Activated naive CD8-positive, alpha-beta T cell treated with anti-CD3 and anti-CD28 coated beads, Interleukin-2, amount 50 U/mL, for 24 hours (primary cell): Measurements from ENCODE around the gene ZNF780A.
"Not testable (repeated sequence)": the region's sequence is repeated elsewhere in the genome, so short reads cannot be mapped to it uniquely, and the experiment has no call there.

Source experiments
- ATAC-seq: fragments of 150-1000 bp; cut with Tn5 transposase; one replicate; pipeline ENCODE4 v1.10.0; 2021
- DNase-seq: peaks from one replicate; pipeline ENCODE4 v3.0.0; 2021
- H3K27ac Mint-ChIP-seq: one replicate; pipeline ENCODE4 v1.8.0; 2021; ENCODE audit warnings: mild to moderate bottlenecking, mixed read lengths
- H3K27me3 Mint-ChIP-seq: one replicate; pipeline ENCODE4 v1.8.0; 2021; ENCODE audit warnings: mixed read lengths
- H3K36me3 Mint-ChIP-seq: one replicate; pipeline ENCODE4 v1.8.0; 2021; ENCODE audit warnings: low read depth, mixed read lengths
- H3K4me1 Mint-ChIP-seq: one replicate; pipeline ENCODE4 v1.8.0; 2021; ENCODE audit warnings: mixed read lengths
- H3K4me3 Mint-ChIP-seq: one replicate; pipeline ENCODE4 v1.8.0; 2021; ENCODE audit warnings: mild to moderate bottlenecking, moderate library complexity, mixed read lengths
- H3K9me3 Mint-ChIP-seq: one replicate; pipeline ENCODE4 v1.8.0; 2021; ENCODE audit warnings: mixed read lengths

Gene ZNF780A

GRCh38 chr19:40055832-40056504 lies 34.8 kb downstream of the ZNF780A start, which contains the start of gene ZNF780B:
Gene ZNF780B (minus strand): TSS chr19:40056231. CDS start chr19:40050332, 5,899 bp downstream.
- ATAC-seq (peak; percentile 97), DNase-seq (peak; percentile 71)
- Mint-ChIP-seq H3K4me3 (peak within 1 kb of the TSS; percentile 99), H3K9me3 (peaks cover 35% of the 10 kb centered on the region), H3K36me3 (peaks cover 27% of the 10 kb centered on the region), H3K27ac (peak within 1 kb of the TSS; percentile 95), H3K4me1 (peaks cover 37% of the 10 kb centered on the region), H3K27me3 (peaks cover 10% of the 10 kb centered on the region)

- ATAC-seq, result no peak
- H3K9me3 Mint-ChIP-seq, result peaks cover 30% of the 10 kb centered on the region
- no peak for DNase-seq
- H3K27me3 Mint-ChIP-seq, result peaks cover 8% of the 10 kb centered on the region
- H3K27ac Mint-ChIP-seq, result peak overlapping the region; percentile 95
- H3K4me3 Mint-ChIP-seq, result peak overlapping the region; percentile 99
- H3K4me1 Mint-ChIP-seq, result peaks cover 37% of the 10 kb centered on the region
- H3K36me3 Mint-ChIP-seq, result peaks cover 34% of the 10 kb centered on the region
Measured at GRCh38 chr19:40055049-40055448, 35.7 kb downstream of the ZNF780A start.

GRCh38 chr19:40054632-40055031 lies 36.1 kb downstream of the ZNF780A start:
- Mint-ChIP-seq H3K27me3 (peaks cover 5% of the 10 kb centered on the region), H3K4me1 (peaks cover 37% of the 10 kb centered on the region), H3K36me3 (peaks cover 34% of the 10 kb centered on the region), H3K9me3 (peaks cover 26% of the 10 kb centered on the region), H3K4me3 (peak overlapping the region; percentile 99), H3K27ac (no peak overlapping the region)
- no peak for ATAC-seq
- DNase-seq, result no peak

GRCh38 chr19:40053491-40053890 lies 37.3 kb downstream of the ZNF780A start:
- ATAC-seq, result no peak
- Mint-ChIP-seq H3K36me3 (peaks cover 44% of the 10 kb centered on the region), H3K4me1 (peaks cover 37% of the 10 kb centered on the region), H3K4me3 (no peak overlapping the region), H3K27me3 (no peaks in the 10 kb centered on the region), H3K9me3 (peaks cover 23% of the 10 kb centered on the region), H3K27ac (no peak overlapping the region)
- DNase-seq, result no peak

- not testable (repeated sequence) for ATAC-seq, H3K27ac Mint-ChIP-seq, H3K27me3 Mint-ChIP-seq, H3K4me3 Mint-ChIP-seq, H3K4me1 Mint-ChIP-seq, DNase-seq
- H3K9me3 Mint-ChIP-seq, result peaks cover 48% of the 10 kb centered on the region
- peaks cover 60% of the 10 kb centered on the region for H3K36me3 Mint-ChIP-seq
Measured at GRCh38 chr19:40041718-40042117, 49.0 kb downstream of the ZNF780A start.

- H3K4me1 Mint-ChIP-seq, H3K4me3 Mint-ChIP-seq, DNase-seq, ATAC-seq, H3K27me3 Mint-ChIP-seq, H3K27ac Mint-ChIP-seq: not testable (repeated sequence)
- peaks cover 46% of the 10 kb centered on the region for H3K9me3 Mint-ChIP-seq
- H3K36me3 Mint-ChIP-seq, result peaks cover 55% of the 10 kb centered on the region
Measured at GRCh38 chr19:40038047-40038446, 52.7 kb downstream of the ZNF780A start.

- peaks cover 56% of the 10 kb centered on the region for H3K9me3 Mint-ChIP-seq
- H3K27ac Mint-ChIP-seq, result no peak overlapping the region
- H3K27me3 Mint-ChIP-seq, result no peaks in the 10 kb centered on the region
- DNase-seq (no peak), ATAC-seq (no peak)
- no peaks in the 10 kb centered on the region for H3K4me1 Mint-ChIP-seq
- peaks cover 52% of the 10 kb centered on the region for H3K36me3 Mint-ChIP-seq
- H3K4me3 Mint-ChIP-seq, result no peak overlapping the region
Measured at GRCh38 chr19:40035996-40036395, 54.7 kb downstream of the ZNF780A start.

GRCh38 chr19:40033989-40034560 lies 56.7 kb downstream of the ZNF780A start:
- ATAC-seq (no peak), DNase-seq (no peak)
- Mint-ChIP-seq H3K27ac (no peak overlapping the region), H3K36me3 (peaks cover 59% of the 10 kb centered on the region), H3K27me3 (no peaks in the 10 kb centered on the region), H3K9me3 (peaks cover 64% of the 10 kb centered on the region), H3K4me1 (no peaks in the 10 kb centered on the region), H3K4me3 (no peak overlapping the region)

- Mint-ChIP-seq H3K27ac (no peak overlapping the region), H3K4me1 (no peaks in the 10 kb centered on the region), H3K27me3 (no peaks in the 10 kb centered on the region), H3K36me3 (peaks cover 45% of the 10 kb centered on the region), H3K9me3 (peaks cover 77% of the 10 kb centered on the region), H3K4me3 (no peak overlapping the region)
- no peak for ATAC-seq
- DNase-seq, result no peak
Measured at GRCh38 chr19:40026597-40026970, 64.2 kb downstream of the ZNF780A start.

- DNase-seq, result no peak
- H3K27ac Mint-ChIP-seq, result no peak overlapping the region
- H3K4me1 Mint-ChIP-seq, result no peaks in the 10 kb centered on the region
- no peak for ATAC-seq
- no peaks in the 10 kb centered on the region for H3K27me3 Mint-ChIP-seq
- H3K36me3 Mint-ChIP-seq, result peaks cover 43% of the 10 kb centered on the region
- H3K9me3 Mint-ChIP-seq, result peaks cover 80% of the 10 kb centered on the region
- no peak overlapping the region for H3K4me3 Mint-ChIP-seq
Measured at GRCh38 chr19:40025938-40026596, 64.7 kb downstream of the ZNF780A start.

- H3K4me1 Mint-ChIP-seq, result no peaks in the 10 kb centered on the region
- H3K27ac Mint-ChIP-seq, result no peak overlapping the region
- H3K27me3 Mint-ChIP-seq, result no peaks in the 10 kb centered on the region
- H3K9me3 Mint-ChIP-seq, result peaks cover 86% of the 10 kb centered on the region
- no peak for ATAC-seq
- no peak overlapping the region for H3K4me3 Mint-ChIP-seq
- H3K36me3 Mint-ChIP-seq, result peaks cover 36% of the 10 kb centered on the region
- DNase-seq, result no peak
Measured at GRCh38 chr19:40023969-40024368, 66.8 kb downstream of the ZNF780A start.
